HG03439 (cell line): ENCODE data around the gene MED13L.
"Not testable (repeated sequence)": the region's sequence is repeated elsewhere in the genome, so short reads cannot be mapped to it uniquely, and the experiment has no call there.

Source experiments
- ATAC-seq: cut with Tn5 transposase; IDR thresholded peaks from one replicate; pipeline ENCODE4 v1.9.1; 2021; ENCODE audit warnings: mild to moderate bottlenecking, moderate library complexity; ENCODE audit not compliant: unreplicated experiment

MED13L gene

GRCh38 chr12:116304621-116305020 is 27.1 kb upstream of the MED13L start:
- ATAC-seq, result no peak

- ATAC-seq, result no peak
These were observed 26.4 kb upstream of the MED13L start for GRCh38 chr12:116303929-116304328.

GRCh38 chr12:116303066-116303465 is 25.6 kb upstream of the MED13L start:
- no peak for ATAC-seq

- no peak for ATAC-seq
These were observed 24.9 kb upstream of the MED13L start for GRCh38 chr12:116302166-116303058.

DNA sequence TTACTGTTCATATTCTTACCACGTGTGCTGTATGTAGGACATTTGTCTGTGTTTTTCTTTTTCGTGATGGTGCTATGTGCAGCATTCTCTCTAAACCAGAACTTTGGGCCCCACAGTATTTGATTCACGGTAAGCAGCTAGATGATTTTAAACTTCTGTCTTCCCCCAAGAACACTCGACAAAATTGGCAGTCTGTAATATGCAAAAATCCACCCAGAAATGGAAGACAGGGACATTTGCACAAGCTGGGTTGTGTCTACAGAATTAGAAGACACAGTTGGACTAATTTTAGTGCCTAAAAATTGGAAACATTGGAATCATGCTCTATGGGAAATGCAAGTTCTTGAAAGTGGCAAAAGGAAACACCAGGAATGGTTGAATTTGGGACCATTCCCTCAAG is 24.1 kb upstream of the MED13L start:
- ATAC-seq, result no peak

DNA sequence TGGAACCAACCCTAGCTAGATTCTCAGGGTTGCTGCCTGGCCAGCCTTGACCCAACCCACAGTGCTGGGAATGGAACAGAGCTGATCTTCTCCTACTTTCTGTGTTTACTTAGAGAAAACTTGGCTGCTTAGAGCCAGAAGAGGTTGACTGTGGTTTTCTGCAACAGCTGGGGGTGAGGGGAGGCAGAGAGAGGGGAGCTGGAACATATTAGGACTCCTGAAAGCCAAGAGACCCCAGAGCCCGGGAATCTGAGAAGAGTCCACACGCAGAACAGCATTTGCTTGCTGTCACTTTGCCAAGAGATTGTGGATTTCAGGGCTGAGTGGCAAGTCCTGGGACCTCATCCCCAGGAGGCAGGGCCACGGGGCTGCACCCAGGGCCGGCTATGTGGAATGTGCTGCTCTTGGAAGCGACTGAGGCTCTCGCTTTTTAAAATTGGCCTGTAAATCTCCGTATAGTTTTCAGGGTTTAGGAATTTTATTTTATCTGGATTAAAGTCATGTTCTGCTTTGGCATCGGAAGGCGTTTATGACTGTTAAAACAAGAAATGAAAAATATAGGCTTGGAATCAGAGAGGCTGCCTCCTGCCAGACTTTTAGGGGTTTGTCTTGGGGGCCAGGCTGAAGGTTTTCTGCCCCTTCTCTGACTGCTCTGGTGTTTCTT is 22.3 kb upstream of the MED13L start:
- no peak for ATAC-seq

DNA sequence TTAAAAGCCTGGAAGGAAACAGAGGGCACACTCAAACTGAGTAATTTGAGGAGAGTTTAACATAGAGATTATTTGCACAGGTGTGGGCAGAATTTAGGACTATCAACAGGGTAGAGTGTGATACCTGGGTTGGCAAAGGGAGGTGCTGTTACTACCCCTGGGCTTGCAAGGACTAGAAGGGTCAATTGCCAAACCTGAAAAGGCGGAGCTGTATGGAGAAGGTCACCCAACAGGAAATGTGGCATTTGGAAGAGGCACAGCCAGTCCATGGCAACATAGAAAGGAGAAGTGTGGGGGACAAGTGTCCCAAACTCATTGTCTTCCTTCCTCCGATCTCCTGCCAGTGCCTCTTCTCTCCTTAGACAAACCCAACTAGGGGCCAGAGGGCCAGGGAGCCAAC is 21.6 kb upstream of the MED13L start:
- no peak for ATAC-seq

DNA sequence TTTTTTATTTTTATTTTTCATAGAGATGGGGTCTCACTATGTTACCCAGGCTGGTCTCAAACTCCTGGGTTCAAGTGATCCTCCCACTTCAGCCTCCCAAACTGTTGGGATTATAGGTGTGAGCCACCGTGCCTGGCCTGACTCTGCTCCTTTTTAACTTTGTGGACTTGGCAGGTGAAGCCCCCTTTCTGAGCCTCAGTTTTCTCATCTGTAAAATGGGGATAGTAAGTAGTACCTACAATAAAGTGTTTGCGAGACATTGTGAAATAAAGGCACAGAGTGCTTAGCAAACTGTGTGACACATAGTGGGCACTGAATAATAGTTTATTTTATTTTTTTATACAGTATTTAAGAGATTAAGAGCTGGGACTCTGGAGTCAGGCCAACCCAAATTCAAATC is 21.1 kb upstream of the MED13L start:
- ATAC-seq, result no peak

DNA sequence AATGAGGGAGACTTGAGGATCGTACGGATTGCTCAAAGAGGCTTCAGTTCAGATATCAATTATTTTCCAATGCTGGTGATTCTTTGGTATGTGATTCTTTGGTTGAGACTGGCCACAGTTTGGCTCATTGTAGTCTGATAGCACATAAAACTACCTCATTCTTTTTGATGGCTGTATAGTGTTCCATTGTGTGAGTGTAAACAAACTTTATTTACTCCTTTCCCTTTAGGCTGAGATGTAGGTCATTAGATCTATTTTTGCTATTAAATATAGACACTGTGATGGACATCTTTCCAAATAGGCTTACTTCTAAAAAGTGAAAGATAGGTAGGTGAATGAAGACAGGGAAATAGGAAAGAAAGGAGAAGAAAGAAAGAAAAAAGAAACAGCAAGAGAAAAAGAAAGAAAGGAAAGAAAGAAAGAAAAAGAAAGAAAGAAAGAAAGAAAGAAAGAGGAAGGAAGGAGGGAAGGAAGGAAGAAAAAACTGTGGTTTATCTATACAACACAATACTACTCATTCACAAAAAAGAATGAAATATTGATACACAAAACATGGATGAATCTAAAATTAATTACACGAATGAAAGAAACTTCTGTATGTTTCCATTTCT is 19.8 kb upstream of the MED13L start:
- ATAC-seq, result no peak

DNA sequence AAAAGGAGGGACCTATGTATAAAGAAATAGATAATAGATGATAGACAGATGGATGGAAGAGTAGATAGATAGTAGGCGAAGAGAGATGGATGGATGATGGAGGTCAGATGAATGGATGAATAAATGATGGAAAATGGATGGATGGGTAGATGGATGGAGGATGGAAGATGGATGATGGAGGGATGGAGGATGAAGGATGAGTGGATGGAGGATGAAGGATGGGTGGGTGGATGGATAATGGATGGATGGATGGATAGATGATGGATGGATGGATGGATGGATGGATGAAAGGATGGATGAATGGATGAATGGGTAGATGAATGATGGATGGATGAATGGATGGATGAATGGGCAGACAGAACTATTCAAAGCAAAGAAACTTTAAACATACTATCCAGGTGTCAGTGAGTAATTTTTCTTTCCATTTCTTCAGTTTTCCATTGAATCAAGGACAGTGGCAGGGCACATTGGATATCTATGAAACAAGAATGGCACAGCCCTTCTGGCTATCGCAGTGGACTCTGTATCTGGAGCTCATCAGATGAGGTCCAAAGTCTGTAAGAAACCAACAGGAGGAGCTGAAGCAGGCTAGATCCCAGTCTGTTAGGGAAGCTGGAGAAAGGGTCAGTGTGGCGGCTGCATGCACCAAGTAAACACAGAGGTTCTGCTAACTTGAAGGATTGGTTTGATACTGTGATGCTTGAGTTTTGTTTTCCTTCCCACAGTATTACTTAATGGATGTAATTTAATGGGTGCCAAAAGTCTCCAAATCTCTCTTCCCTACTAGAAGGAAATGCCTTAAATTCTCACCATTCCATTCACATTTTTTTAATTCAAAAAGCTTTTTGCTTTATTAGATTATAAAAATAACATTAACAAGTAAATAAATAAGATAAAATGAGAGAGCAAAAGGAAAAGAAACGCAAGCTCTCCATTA is 18.1 kb upstream of the MED13L start:
- no peak for ATAC-seq

DNA sequence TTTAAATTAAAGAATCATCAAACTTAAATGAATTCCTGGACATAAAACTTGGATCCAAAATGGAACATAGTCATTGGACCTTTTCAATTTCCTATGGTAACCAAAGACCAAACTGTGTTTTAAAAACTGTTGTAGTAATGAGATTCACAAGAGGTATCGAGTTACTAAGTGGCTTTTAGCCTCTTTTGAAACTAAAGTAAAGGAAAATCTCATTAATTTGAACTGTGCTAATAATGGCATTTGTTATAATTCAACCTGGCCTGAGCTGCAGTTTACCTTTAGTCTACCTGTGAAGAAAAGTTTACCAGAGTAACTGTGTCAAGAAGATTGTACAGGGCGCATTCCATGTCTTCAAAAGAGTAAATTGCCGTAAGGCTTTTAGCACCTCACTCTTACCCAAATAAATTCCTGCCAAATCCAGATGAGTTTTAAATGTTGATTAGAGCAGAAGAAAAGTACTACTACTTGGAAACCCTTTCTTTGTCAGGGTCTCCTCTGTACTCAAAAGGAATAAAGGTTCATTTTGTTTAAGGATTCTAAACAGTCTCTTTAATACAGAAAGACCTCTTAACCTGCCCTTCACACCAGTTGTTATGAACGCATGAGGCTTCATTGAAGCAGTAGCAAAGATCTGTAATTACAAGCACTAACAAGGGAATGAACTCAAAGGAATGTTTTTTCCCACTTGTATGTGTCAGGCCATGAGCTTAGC is 17.1 kb upstream of the MED13L start:
- ATAC-seq, result no peak

DNA sequence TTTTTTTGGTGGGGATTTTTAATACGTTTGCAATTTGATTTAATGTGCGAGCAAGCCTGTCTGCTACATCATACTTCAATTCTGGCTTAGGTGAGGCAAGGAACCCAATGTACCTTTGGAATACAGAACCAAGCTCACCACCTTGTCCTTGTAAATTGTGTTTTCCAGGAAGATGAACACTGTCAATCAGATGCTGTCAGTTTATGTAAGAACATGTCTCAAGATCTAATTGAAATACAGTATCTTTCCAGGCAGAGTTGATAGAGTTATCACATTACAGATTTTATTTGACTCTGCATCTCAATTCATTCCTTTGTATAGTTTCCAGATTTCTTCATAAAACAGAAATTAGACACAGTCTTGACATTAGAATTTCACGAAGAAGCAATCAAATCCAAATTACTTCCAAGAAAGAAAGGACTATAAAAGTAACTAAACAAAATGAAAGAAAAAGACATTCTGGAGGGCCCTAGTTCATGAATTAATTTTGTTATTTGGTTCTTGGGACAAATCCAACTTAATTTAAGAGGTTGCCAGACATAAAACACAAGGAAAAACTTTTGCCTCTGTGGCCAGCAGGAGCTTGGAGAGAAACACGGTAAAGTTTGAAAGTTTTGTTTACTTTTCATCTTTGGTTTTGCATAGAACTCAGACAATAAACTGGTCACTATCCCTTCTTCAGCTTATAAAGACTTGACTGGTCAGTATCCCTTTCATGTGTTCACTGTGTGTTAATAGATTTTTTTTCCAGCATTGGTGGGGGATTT is 16.4 kb upstream of the MED13L start:
- ATAC-seq, result no peak

DNA sequence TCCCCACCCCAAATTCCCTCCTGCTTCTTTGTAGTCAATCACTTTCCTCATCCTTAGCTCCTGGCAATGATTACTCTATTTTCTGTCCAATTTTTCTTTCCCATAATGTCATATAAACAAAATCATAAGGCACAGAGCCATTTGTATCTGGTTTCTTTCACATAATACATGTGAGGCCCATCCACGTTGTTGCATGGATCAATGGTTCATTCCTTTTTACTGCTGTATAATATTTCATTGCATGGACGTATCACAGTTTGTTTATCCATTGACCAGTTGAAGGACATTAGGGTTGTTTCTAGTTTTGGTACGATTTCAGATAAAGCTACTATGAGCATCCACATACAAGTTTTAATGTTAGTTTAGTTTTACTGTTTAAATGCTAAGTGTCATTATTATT is 13.7 kb upstream of the MED13L start:
- ATAC-seq, result no peak

DNA sequence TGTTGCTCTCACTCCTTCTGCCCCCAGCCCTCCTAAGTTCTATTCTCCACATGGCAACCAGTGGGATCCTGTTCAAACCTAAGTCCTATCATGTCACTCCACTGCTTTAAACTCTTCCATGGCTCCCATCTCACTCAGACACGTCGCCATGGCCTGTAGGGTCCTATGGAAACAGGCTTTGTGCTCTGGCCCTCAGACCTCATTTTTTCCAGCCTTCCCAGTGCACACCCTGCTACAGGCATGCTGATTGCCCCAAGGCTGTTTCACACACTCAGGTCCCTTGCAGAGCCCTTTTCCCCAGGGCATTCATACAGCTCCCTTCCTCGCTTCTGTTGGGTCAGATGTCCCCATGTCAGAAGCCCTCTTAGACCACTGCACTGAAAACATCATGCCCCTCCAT is 11.2 kb upstream of the MED13L start:
- ATAC-seq, result no peak

GRCh38 chr12:116287842-116288301 is 10.4 kb upstream of the MED13L start:
- ATAC-seq, result no peak

GRCh38 chr12:116284396-116284795 is 6.9 kb upstream of the MED13L start:
- no peak for ATAC-seq

DNA sequence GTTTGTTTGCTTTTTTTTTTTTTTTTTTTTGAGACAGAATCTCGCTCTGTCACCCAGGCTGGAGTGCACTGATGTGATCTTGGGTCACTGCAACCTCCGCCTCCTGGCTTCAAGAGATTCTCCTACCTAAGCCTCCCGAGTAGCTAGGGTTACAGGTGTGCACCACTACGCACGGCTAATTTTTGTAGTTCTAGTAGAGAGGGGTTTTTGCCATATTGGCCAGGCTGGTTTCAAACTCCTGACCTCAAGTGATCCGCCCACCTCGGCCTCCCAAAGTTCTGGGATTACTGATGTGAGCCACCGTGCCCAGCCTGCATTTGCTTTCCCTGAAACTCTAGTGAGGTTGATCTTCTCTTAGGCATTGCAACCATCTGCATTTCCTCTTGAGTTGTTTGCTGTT is 6.4 kb upstream of the MED13L start:
- ATAC-seq, result not testable (repeated sequence)

DNA sequence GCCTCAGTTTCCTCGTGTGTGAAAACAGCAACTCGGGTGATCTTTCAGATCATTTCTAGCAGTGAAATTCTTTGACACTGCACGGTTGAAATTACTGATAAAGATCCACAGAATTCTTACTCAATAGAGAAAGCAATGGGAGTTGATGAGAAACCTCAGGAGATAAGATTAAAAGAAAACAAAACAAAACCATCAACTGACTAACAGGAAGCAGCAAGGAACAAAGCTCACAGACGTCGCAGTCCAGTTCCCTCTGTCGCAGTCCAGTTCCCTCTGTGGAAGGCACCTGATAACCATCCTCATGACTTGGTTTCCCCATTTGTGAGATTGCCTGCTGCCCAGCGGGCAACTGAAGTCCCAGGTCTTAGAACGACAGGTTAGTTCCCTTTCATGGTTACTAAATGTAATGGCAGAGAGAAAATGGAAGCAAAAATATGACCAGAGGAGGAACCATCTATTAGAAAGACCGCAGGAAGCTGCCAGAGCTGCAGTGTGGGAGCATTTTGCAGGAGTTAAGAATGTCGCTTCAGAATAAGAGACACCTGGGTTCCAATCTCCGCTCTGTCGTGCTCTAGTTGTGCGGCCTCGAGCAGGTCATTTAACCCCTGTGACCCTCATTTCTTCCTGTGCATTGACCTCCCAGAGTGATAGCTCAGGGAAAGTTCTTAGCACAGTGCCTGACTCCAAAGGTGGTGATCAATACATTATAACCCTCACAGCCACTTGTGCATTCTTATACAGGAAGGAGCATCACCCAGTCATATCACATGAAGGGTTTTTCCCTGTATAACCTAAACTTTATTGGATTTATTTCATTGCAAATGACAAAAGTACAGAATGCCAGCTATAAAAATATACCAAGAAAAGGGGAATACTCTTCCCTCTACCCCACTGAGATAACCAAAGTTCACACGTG is 5.1 kb upstream of the MED13L start:
- no peak for ATAC-seq
